Measurements from ENCODE around the gene TNS4.
"Not testable (repeated sequence)": the region's sequence is repeated elsewhere in the genome, so short reads cannot be mapped to it uniquely, and the experiment has no call there.

The TNS4 gene

GRCh38 chr17:40501499-40501911 lies at the start of gene TNS4:
Gene TNS4, minus strand, starts transcription at chr17:40501623. Its CDS starts 5,198 bp downstream, at chr17:40496425.
- no peak for DNase-seq (ENCODE audit: low read depth)

- DNase-seq (ENCODE audit: low read depth) = no peak
Observed at GRCh38 chr17:40550608-40551007, 49.2 kb upstream of the TNS4 start.

GRCh38 chr17:40548982-40549685 lies 47.7 kb upstream of the TNS4 start:
- DNase-seq (ENCODE audit: low read depth) = peak; percentile 59

GRCh38 chr17:40548491-40548981 lies 47.1 kb upstream of the TNS4 start:
- no peak for DNase-seq (ENCODE audit: low read depth)

GRCh38 chr17:40547785-40548478 lies 46.5 kb upstream of the TNS4 start:
- no peak for DNase-seq (ENCODE audit: low read depth)

- DNase-seq (ENCODE audit: low read depth) = no peak
Observed at GRCh38 chr17:40547079-40547784, 45.8 kb upstream of the TNS4 start.

GRCh38 chr17:40546497-40546896 lies 45.1 kb upstream of the TNS4 start:
- DNase-seq (ENCODE audit: low read depth) = not testable (repeated sequence)

- no peak for DNase-seq (ENCODE audit: low read depth)
Observed at GRCh38 chr17:40545660-40546059, 44.2 kb upstream of the TNS4 start.

- DNase-seq (ENCODE audit: low read depth) = no peak
Observed at GRCh38 chr17:40542558-40543411, 41.4 kb upstream of the TNS4 start.

GRCh38 chr17:40541873-40542557 lies 40.6 kb upstream of the TNS4 start:
- no peak for DNase-seq (ENCODE audit: low read depth)

- no peak for DNase-seq (ENCODE audit: low read depth)
Observed at GRCh38 chr17:40541060-40541872, 39.8 kb upstream of the TNS4 start.

- DNase-seq (ENCODE audit: low read depth) = no peak
Observed at GRCh38 chr17:40540448-40540847, 39.0 kb upstream of the TNS4 start.

GRCh38 chr17:40539711-40540411 lies 38.4 kb upstream of the TNS4 start:
- no peak for DNase-seq (ENCODE audit: low read depth)

- DNase-seq (ENCODE audit: low read depth) = no peak
Observed at GRCh38 chr17:40538936-40539705, 37.7 kb upstream of the TNS4 start.

- DNase-seq (ENCODE audit: low read depth) = no peak
Observed at GRCh38 chr17:40538019-40538935, 36.9 kb upstream of the TNS4 start.

GRCh38 chr17:40536295-40537171 lies 35.1 kb upstream of the TNS4 start:
- no peak for DNase-seq (ENCODE audit: low read depth)

- no peak for DNase-seq (ENCODE audit: low read depth)
Observed at GRCh38 chr17:40535924-40536294, 34.5 kb upstream of the TNS4 start.

Data from non-pigmented ciliary epithelial cell (primary cell).